ENCODE data around the gene ROR2.
"Not testable (repeated sequence)": the region's sequence is repeated elsewhere in the genome, so short reads cannot be mapped to it uniquely, and the experiment has no call there.

Gene ROR2

DNA sequence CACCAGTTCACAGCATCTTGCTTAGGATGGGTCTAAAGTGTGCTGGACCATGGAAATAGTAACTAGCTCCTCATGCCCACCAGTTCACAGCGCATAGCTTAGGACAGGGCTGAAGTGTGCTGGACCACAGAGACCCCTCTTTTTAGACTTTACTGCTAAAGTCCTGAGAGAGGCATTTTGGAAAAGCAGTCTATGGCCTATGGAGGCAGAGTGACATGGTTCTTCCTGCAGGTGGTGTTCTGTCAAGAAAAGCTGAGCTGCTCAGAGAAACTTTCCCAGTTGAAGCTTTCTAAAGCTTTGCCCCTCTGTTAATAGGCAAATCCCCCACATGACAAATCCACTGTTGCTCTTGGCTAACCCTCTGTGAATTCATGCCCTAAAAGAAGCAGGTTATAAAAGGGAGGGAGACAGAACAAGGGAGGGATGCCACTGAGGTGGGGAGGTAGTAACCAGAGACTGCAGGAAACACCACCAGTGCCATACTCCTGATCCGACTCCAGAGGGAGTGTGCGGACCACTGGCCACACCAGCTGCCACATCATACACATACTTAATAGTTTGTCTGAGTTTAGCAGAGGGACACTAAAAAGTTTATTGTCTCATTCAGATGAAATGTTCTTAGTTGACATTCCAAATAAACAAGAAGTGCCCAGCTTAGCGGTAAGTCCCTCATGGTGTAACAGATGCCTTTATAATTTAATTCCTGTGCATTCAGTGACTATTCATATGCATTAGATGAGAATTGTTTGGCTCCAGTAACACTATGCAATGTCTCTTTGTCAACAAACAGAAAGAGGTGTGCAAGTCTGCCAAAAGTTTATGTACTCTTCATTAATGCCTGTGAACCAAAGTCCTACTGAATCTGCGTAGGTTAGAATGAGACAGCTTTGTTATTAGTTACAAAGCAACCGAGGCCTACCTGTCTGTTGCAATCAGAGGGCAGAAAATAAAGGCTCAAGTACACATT lies 290.2 kb downstream of the ROR2 start:
- no peak for DNase-seq

DNA sequence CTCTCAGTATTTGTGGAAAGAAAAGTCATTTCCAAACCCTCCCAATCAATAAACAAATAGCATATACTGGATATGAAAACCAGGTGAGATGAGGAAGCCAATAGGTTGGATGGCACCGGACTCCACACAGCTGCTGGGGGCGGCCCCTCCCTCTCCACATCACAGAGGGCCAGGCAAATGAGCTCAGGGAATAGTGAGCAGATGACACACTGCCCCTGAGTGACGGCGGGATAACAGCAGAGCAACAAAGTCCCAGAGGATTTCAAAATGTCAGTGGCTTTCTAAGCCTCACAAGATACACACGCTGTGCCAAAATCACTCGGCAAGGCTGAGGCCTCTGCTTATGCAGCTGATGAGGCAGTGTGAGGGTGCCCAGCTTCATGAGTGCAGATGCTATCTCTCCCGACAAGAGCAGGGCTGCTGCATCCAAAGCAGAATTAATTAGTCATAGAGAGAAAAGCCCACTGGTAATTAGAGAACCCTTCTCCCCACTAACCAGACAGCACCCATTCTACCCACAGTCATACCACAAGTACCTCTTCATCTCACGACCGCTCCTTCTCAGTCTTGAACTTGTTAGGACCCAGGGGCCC lies 291.4 kb downstream of the ROR2 start:
- no peak for DNase-seq

- DNase-seq = no peak
These were observed 292.5 kb downstream of the ROR2 start for GRCh38 chr9:91657501-91657900.

- DNase-seq = no peak
These were observed 294.4 kb downstream of the ROR2 start for GRCh38 chr9:91655658-91656057.

GRCh38 chr9:91655215-91655614 lies 294.8 kb downstream of the ROR2 start:
- no peak for DNase-seq

DNA sequence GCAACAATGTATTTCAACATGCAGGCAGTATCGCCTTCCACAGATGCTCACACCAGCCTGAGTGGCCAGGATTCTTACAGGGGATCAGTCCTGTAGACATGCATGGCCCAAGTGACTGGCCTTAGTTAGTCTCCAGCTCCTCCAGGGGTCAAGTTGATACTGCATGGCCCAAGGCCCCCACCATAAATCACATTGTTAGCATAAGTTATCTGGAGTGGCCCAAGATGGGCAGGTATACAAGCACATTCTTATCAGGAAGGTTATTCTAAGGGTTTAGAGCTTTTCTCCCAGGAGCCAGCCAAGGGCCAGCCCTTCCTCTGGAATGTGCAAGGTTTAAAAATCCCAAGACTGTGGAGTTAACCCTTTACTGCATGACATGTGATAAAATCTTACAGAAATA lies 295.5 kb downstream of the ROR2 start:
- no peak for DNase-seq

DNA sequence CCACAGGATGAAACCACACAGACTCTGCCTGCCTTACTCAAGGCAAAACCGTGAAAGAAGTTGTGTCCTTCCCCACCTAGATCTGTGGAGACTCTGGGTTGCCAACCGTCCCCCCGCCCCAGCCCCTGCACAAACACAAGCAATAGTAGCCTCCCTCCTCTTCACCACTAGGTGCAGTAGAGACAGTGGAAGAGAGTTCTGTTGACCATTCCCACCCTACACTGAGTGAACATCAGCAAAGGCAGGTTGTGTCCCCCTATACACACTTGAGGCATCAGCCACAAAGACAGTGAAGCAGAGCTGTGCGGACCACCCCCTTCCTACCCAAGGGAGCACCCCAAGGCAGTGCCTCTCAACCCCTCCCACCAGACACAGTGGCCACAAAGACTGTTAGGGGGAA lies 302.7 kb downstream of the ROR2 start:
- DNase-seq = no peak

- DNase-seq = no peak
These were observed 303.3 kb downstream of the ROR2 start for GRCh38 chr9:91646702-91647101.

DNA sequence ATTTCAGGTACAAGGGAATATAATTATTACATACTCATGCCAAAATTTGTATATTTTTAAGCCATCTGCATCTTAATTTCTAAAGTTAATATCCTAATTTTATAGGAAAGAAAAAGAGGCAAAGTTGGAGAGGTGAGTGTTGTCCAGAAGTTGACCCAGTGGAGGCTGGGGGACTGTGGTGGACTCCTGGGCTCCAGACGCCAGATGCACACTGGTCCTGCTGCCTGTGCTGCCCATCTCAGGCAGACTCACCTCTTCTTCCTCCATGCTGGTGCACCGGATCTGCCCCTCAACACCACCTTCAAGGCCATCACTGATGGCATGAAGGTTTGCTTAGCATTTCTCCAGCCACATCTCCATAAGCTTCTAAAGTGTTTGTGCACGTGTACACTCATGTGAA lies 305.6 kb downstream of the ROR2 start:
- no peak for DNase-seq

DNA sequence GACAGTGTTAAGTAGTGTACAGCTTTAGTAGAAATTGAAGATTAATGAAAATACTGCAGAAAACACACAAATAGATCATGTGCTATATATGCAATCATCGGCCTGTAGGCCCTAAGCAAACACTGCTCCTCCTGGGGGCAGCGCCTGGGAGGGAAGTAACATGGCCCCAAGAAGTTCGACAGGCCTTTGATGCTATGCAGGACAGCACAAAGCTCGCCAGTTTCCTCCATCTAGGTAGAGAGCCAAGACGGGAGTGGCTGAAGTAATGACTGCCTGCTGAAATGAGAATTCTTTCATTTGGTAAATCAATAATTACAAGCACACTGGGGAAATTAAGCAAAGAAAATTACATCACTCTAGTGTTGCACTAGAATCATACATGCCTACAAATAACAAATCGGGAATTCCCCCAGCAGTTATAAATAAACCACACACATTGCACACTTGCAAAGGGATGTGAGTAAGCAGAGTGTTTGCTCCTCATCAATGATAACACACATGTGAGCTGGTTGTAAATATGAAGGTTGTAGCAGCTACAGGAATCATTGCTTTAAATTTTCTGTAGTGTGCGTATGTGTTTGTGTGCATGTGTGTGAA lies 306.4 kb downstream of the ROR2 start:
- no peak for DNase-seq

GRCh38 chr9:91642771-91643170 lies 307.3 kb downstream of the ROR2 start:
- no peak for DNase-seq

DNA sequence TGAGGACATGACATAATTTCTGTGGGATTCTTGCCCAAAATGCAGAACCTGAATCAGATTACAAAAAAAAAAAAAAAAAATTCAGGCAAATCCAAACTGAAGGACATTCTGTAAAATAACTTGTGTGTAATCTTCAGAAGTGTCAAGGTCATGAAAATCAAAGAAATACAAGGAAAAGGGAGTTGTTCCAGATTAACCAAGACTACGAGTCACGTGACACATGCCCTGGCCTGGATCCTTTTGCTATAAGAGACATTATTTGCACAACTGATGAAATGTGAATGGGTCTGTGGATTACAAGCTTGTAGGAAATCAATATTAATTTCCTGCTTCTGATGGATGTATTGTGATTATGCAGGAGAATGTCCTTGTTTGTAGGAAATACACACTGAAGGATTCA lies 309.6 kb downstream of the ROR2 start:
- DNase-seq = no peak

GRCh38 chr9:91639054-91639453 lies 311.0 kb downstream of the ROR2 start:
- no peak for DNase-seq

DNA sequence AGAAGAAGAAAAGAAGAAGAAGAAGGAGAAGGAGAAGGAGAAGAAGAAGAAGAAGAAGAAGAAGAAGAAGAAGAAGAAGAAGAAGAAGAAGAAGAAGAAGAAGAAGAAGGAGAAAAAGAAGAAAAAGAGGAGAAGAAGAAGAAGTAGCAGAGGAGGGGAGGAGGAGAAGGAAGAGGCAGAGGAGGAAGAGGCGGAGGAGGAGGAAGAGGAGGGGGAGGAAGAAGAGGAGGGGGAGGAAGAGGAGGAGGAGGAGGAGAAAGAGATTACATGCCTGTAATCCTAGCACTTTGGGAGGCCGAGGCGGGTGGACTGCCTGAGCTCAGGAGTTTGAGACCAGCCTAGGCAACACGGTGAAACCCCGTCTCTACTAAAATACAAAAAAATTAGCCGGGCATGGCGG lies 315.2 kb downstream of the ROR2 start:
- DNase-seq = not testable (repeated sequence)

GRCh38 chr9:91629718-91630117 lies 320.3 kb downstream of the ROR2 start:
- DNase-seq = no peak

DNA sequence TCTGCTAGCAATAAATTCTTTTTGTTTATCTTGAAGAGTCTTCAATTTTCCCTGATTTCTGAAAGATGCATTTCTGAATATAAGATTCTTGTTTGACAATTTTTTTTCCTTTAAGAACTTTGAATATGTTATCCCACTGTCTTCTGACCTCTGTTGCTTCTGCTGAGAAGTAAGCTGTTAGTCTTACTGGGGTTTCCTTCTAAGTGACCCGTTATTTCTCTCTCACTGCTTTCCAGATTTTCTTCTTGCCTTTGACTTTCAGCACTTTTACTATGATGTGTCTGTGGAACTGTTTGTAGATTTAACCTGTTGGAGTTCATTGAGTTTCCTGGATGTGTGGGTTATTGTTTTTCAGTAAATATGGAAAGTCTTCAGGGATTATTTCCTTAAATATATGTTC lies 321.1 kb downstream of the ROR2 start:
- no peak for DNase-seq

GRCh38 chr9:91625331-91625730 lies 324.7 kb downstream of the ROR2 start:
- DNase-seq = no peak

DNA sequence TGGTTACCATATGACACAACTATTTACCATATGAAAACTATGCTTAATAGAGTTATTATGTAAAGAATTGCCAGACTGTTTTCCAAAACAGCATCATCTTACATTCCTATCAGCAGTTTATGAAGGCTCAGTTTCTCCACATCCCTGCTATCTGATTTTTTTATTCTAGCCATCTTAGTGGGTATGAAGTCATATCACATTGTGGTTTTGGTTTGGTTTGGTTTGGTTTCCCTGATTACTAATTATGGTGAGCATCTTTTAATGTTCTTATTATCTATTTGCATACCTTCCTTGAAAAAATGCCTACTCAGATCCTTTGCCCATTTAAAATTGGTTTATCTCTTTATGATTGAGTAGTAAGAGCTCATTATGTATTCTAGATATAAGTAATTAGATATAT lies 327.0 kb downstream of the ROR2 start:
- no peak for DNase-seq

GRCh38 chr9:91622121-91622520 lies 327.9 kb downstream of the ROR2 start:
- not testable (repeated sequence) for DNase-seq

DNA sequence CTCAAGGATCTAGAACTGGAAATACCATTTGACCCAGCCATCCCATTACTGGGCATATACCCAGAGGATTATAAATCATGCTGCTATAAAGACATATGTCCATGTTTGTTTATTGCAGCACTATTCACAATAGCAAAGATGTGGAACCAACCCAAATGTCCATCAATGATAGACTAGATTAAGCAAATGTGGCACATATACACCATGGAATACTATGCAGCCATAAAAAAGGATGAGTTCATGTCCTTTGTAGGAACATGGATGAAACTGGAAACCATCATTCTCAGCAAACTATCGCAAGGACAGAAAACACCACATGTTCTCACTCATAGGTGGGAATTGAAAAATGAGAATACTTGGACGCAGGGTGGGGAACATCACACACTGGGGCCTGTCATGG lies 336.0 kb downstream of the ROR2 start:
- DNase-seq = not testable (repeated sequence)

- no peak for DNase-seq
These were observed 338.4 kb downstream of the ROR2 start for GRCh38 chr9:91611582-91611981.

DNA sequence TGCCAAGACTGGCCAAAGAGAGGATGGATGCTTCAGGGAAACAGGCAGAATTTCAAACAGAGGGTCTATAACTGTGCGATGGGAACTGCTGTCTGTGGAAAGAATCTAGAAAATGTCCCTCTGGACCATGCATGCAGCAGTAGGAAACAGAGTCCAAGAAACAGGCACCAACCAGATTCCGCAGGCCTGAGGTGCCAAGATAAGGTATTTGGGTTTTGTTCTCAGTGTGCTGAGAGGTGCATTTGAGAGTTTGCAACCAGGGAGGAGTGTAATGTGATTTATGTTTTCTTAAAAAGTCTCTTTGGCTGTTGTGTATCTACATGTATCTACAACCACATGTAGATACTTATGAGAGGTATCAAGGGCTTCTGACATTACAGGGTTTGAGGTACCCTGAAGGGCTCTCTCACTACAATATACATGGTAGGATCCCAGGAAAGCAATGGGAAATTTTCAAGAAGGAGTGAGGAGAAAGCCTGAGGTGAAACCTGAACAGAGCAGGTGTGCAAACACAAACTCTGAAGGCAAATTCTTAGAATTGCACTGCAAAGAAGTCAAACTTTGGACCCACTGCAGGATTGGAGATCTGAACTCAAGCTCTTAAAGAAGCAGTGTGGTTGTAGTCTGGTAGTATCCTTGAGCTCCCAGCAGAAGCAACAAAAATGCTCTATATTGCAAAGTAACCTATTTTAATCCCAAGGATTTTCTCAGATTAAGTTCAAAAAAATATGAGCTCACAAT lies 343.6 kb downstream of the ROR2 start:
- DNase-seq = no peak

DNA sequence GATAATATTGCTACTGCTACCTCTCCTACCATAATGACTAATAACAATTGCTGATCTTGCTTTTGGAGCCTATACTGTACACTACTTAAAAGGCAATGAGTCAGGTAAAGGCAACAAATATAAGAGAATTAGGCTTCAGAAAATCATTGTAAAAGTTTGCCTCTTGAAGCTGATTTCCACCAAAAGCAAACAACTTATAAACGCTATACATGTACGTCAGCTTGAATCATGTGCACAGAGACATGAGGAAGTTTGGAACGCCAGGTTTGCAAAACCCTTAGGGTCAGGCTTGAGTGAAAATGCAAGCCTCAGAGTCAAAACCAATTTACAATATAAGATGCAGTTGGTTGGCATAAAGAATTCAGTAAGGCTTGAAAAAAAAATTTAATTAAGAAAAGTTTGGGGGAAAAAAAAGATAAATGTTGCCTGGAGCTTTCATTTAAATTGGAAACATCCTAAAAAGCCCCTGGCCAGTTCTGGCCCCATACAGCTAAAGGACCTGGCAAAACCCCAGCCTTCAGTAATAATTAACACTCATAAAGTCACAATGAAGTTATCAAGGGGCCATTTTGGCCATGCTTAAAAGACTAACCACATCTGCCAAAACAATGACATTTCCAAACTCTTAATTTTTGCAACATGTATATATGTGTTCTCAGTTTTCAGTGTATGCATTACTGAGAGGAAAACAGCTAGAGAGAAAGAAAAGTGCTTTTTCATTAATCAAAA lies 345.4 kb downstream of the ROR2 start:
- no peak for DNase-seq

All from activated CD4-positive, alpha-beta T cell treated with anti-CD3 and anti-CD28 coated beads for 4 hours (primary cell).